ENCODE data around the gene BRICD5.
"Not testable (repeated sequence)": the region's sequence is repeated elsewhere in the genome, so short reads cannot be mapped to it uniquely, and the experiment has no call there.

BRICD5 gene

GRCh38 chr16:2243031-2243528 is 32.4 kb upstream of the BRICD5 start:
- H3K4me3 ChIP-seq (ENCODE audit: low read depth, low read length): no peak overlapping the region
- TF ChIP-seq CTCF (IDR thresholded peaks at IDR 0.05; ENCODE audit: low read depth, low read length, missing control alignments): no peak
- DNase-seq (ENCODE audit: low read depth): no peak

GRCh38 chr16:2242598-2242997 is 31.9 kb upstream of the BRICD5 start:
- no peak for TF ChIP-seq CTCF (IDR thresholded peaks at IDR 0.05; ENCODE audit: low read depth, low read length, missing control alignments)
- H3K4me3 ChIP-seq (ENCODE audit: low read depth, low read length): no peak overlapping the region
- DNase-seq (ENCODE audit: low read depth): no peak

DNA sequence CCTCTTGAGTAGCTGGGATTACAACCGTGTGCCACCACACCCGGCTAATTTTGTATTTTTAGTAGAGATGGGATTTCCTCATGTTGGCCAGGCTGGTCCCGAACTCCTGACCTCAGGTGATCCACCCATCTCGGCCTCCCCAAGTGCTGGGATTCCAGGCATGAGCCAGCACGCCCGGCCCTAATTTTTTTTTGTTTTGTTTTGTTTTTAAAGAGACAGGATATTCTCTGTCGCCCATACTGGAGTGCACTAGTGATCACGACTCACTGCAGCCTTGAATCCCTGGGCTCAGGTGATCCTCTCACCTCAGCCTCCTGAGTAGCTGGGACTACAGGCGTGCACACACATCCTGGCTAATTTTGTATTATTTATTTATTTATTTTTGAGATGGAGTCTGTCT is 29.7 kb upstream of the BRICD5 start:
- not testable (repeated sequence) for DNase-seq (ENCODE audit: low read depth); H3K4me3 ChIP-seq (ENCODE audit: low read depth, low read length)

DNA sequence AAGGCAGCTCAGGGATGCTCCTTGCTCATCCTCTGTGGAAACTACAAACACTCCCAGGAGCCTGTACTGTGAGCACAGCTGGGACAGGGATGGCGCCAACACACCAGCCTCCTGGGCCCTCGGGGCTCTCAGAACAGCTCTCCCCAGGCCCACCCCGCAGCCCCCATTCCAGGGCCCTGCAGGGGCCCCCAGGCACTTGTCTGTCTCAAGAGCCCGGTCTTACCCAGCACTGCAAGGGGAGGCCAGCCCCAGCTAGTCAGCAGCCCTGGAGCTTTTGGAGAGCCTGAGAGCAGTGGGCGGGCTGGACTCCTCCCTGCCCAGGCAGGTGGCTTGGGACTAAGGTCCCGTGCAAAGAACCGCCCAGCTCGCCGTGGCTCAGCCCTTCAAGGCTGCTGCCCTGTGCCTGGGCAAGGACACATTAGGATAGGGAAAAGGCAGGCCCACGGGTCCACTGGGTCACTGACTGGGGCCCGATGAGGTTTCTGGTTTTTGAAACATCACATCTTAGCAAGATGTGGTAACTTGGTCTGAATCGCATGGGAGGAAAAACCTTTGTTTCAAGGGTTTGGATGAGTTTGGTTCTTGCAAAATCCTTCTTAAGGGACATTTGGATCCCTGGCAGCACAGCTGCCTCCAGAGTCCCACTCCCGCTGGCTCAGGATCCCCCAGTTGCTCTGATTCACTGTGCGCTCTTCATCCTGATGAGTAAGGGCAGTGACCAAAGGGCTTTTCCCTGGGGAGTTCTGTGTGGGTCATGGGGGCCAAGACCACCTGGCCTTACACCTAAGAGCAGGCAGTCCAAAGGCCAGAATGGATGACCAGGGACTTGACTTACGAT is 28.4 kb upstream of the BRICD5 start:
- H3K4me3 ChIP-seq (ENCODE audit: low read depth, low read length): no peak overlapping the region
- no peak for TF ChIP-seq CTCF (IDR thresholded peaks at IDR 0.05; ENCODE audit: low read depth, low read length, missing control alignments)
- DNase-seq (ENCODE audit: low read depth): no peak

- TF ChIP-seq CTCF (IDR thresholded peaks at IDR 0.05; ENCODE audit: low read depth, low read length, missing control alignments): no peak
- no peak overlapping the region for H3K4me3 ChIP-seq (ENCODE audit: low read depth, low read length)
- no peak for DNase-seq (ENCODE audit: low read depth)
These were observed 27.6 kb upstream of the BRICD5 start for GRCh38 chr16:2238150-2238837.

DNA sequence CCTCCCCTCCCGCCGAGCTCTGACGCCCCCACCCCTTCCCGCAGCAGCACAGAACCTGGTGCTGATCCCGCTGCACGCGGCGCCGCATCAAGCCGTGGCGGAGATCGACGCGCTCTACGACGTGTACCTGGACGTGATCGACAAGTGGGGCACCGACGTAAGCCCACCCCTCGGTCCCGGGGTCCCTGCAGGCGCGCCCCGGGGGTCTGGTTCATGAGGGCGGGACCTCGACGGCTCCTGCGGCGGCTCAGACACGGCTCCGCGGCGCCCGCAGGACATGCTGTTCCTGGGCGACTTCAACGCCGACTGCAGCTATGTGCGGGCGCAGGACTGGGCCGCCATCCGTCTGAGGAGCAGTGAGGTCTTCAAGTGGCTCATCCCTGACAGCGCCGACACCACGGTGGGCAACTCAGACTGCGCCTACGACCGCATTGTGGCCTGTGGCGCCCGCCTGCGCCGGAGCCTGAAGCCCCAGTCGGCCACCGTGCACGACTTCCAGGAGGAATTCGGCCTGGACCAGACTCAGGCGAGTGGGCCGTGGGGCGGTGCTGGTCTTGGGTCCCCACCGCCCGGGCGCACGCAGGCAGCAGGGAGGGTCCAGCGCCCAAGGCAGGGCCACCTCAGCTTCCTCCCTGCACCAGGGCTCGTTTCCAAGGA is 27.0 kb upstream of the BRICD5 start:
- no peak overlapping the region for H3K4me3 ChIP-seq (ENCODE audit: low read depth, low read length)
- no peak for DNase-seq (ENCODE audit: low read depth)
- no peak for TF ChIP-seq CTCF (IDR thresholded peaks at IDR 0.05; ENCODE audit: low read depth, low read length, missing control alignments)

GRCh38 chr16:2237102-2237482 is 26.4 kb upstream of the BRICD5 start:
- no peak overlapping the region for H3K4me3 ChIP-seq (ENCODE audit: low read depth, low read length)
- DNase-seq (ENCODE audit: low read depth): no peak
- TF ChIP-seq CTCF (IDR thresholded peaks at IDR 0.05; ENCODE audit: low read depth, low read length, missing control alignments): no peak
